Calu3 (cell line): ENCODE data around the gene PALM3. TPM values are rescaled to one million over a fixed set of nuclear protein-coding genes. Genes with fewer than 3 reads are reported as not detected.

Experiments used
- BruUV-seq: library from RNA; stranded (reverse); fragments of 400-500 nt; replicated peaks from 2 replicates; lab custom pipeline; 2021; lab: Mats Ljungman, UMichigan
- CTCF ChIA-PET: fragments of 300-600 bp; sonication (Branson Sonifier 250); formaldehyde crosslinking; loops from one replicate; lab custom pipeline; 2022; ENCODE audit warnings: antibody characterized with exemption; lab: Charles Lee
- DNase-seq: peaks from one replicate; pipeline ENCODE4 v3.0.0; 2022
- H3K27ac Mint-ChIP-seq: one replicate; pipeline ENCODE4 v1.8.0; 2022; ENCODE audit warnings: mixed read lengths; ENCODE audit not compliant: unreplicated experiment
- H3K27me3 Mint-ChIP-seq: one replicate; pipeline ENCODE4 v1.8.0; 2022; ENCODE audit warnings: mixed read lengths; ENCODE audit not compliant: unreplicated experiment
- H3K36me3 Mint-ChIP-seq: one replicate; pipeline ENCODE4 v1.8.0; 2022; ENCODE audit warnings: mild to moderate bottlenecking, moderate library complexity, mixed read lengths; ENCODE audit not compliant: insufficient read depth, unreplicated experiment
- H3K4me1 Mint-ChIP-seq: one replicate; pipeline ENCODE4 v1.8.0; 2022; ENCODE audit warnings: mild to moderate bottlenecking, low read depth, mixed read lengths; ENCODE audit not compliant: unreplicated experiment
- H3K4me3 Mint-ChIP-seq: one replicate; pipeline ENCODE4 v1.8.0; 2022; ENCODE audit warnings: mild to moderate bottlenecking, low read depth, moderate library complexity, mixed read lengths; ENCODE audit not compliant: unreplicated experiment
- H3K9me3 Mint-ChIP-seq: one replicate; pipeline ENCODE4 v1.8.0; 2022; ENCODE audit warnings: low read depth, mixed read lengths; ENCODE audit not compliant: unreplicated experiment
- CTCF ChIP-seq: fragments of 200-600 bp; IDR thresholded peaks from one replicate; pipeline ENCODE4 v1.8.0; 2022; ENCODE audit warnings: antibody characterized with exemption; ENCODE audit not compliant: unreplicated experiment
- intact Hi-C: fragments of 100-400 bp; cut with micrococcal nuclease; formaldehyde crosslinking; loops from one replicate; pipeline ENCODE4 v1.10.0; 2022; ENCODE audit not compliant: unreplicated experiment
- total RNA-seq: library from RNA; stranded (reverse); gene quantifications from 2 replicates; pipeline ENCODE4 v1.2.3, GENCODE V29; 2022

Gene PALM3
- total RNA-seq, 1 experiment from 2014 or later, result 21.4 TPM

DNA sequence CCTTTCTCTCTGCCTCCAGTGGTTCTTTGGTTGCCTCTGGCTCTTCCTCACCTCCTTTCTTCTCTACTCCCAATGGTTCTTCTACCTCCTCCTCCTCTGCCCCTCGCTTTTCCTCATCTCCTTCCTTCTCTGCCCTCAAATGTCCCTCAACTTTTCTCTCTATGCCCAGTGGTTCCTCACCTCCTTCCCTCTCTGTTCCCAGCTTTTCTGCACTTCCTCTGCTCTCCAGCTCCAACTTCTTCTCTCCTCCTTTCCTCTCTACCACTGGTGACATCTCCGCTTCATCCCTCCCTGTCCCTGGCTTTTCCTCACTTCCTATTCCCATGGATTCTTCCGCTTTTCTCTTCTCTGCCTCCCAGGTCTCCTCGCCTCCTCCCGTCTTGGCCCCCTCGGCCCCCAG is 7.8 kb downstream of the PALM3 start:
- CTCF ChIA-PET, result no interaction called here
- no peak for TF ChIP-seq CTCF
- Mint-ChIP-seq H3K4me1 (no peaks in the 10 kb centered on the region), H3K36me3 (peaks cover 28% of the 10 kb centered on the region), H3K27me3 (no peaks in the 10 kb centered on the region), H3K4me3 (no peak overlapping the region), H3K9me3 (no peaks in the 10 kb centered on the region), H3K27ac (no peak overlapping the region)
- BruUV-seq, result no TSS peak
- intact Hi-C loops, result no loop called here
- no peak for DNase-seq

GRCh38 chr19:14053500-14053899 is 8.4 kb downstream of the PALM3 start:
- CTCF ChIA-PET, result interaction anchor here (0.6 kb wide), 1 partner anchor 394 kb away, joined by 4 read pairs; no protein-coding TSS in a partner anchor
- H3K36me3 Mint-ChIP-seq, result peaks cover 28% of the 10 kb centered on the region
- intact Hi-C loops, result no loop called here
- no peaks in the 10 kb centered on the region for H3K4me1 Mint-ChIP-seq
- no peaks in the 10 kb centered on the region for H3K9me3 Mint-ChIP-seq
- H3K27me3 Mint-ChIP-seq, result no peaks in the 10 kb centered on the region
- H3K4me3 Mint-ChIP-seq, result no peak overlapping the region
- no peak for DNase-seq
- TF ChIP-seq CTCF, result no peak
- no peak overlapping the region for H3K27ac Mint-ChIP-seq
- BruUV-seq, result TSS peak; percentile 92

GRCh38 chr19:14053032-14053431 is 8.8 kb downstream of the PALM3 start:
- no peak for TF ChIP-seq CTCF
- CTCF ChIA-PET, result interaction anchor here (0.6 kb wide), 1 partner anchor 395 kb away, joined by 4 read pairs; no protein-coding TSS in a partner anchor
- intact Hi-C loops, result no loop called here
- Mint-ChIP-seq H3K4me1 (no peaks in the 10 kb centered on the region), H3K27ac (no peak overlapping the region), H3K27me3 (no peaks in the 10 kb centered on the region), H3K4me3 (no peak overlapping the region), H3K36me3 (peaks cover 28% of the 10 kb centered on the region), H3K9me3 (no peaks in the 10 kb centered on the region)
- DNase-seq, result no peak
- BruUV-seq, result no TSS peak

DNA sequence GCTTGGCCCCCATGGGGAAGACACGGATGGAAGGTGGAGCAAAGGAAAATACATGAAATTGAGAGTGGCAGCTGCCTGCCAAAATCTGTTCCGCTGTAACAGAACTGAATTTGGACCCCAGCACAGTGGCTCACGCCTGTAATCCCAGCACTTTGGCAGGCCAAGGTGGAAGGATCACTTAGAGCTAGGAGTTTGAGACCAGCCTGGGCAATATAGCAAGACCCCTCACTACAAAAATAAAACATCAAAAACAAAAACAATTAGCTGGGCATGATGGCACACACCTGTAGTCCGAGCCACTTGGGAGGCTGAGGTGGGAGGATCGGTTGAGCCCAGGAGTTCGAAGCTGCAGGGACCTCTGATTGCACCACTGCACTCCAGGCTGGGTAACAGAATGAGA is 9.4 kb downstream of the PALM3 start:
- H3K27ac Mint-ChIP-seq, result no peak overlapping the region
- DNase-seq, result no peak
- no peaks in the 10 kb centered on the region for H3K9me3 Mint-ChIP-seq
- BruUV-seq, result no TSS peak
- H3K36me3 Mint-ChIP-seq, result peaks cover 24% of the 10 kb centered on the region
- TF ChIP-seq CTCF, result no peak
- H3K4me1 Mint-ChIP-seq, result no peaks in the 10 kb centered on the region
- intact Hi-C loops, result no loop called here
- H3K4me3 Mint-ChIP-seq, result no peak overlapping the region
- H3K27me3 Mint-ChIP-seq, result no peaks in the 10 kb centered on the region
- CTCF ChIA-PET, result no interaction called here
